ENCODE results near the gene PTPN13.

DNA sequence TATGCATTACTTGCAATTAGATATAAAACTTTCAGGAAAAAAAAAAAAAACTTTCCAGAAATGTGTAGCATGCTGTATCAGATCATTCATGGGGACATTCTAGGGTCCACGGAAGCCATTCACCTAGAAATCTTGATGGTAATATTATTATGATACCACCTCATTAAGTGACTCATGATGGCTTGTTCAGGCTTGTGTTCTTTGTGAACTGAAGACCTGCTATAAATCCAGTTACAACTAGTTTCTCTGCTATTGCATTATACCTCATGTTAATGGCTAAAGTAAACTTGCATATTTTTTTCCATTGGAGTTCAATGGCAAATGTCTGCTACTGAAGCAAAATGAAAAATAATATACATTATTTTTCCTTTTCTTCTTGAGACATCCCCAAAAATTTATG lies 35.3 kb upstream of the PTPN13 start:
- TF ChIP-seq EP300 (IDR thresholded peaks at IDR 0.05; ENCODE audit: low read depth) (no peak), POLR2A (IDR thresholded peaks at IDR 0.05) (no peak), POLR2AphosphoS5 (IDR thresholded peaks at IDR 0.05) (no peak)
- TF ChIP-seq, protein P1, sequence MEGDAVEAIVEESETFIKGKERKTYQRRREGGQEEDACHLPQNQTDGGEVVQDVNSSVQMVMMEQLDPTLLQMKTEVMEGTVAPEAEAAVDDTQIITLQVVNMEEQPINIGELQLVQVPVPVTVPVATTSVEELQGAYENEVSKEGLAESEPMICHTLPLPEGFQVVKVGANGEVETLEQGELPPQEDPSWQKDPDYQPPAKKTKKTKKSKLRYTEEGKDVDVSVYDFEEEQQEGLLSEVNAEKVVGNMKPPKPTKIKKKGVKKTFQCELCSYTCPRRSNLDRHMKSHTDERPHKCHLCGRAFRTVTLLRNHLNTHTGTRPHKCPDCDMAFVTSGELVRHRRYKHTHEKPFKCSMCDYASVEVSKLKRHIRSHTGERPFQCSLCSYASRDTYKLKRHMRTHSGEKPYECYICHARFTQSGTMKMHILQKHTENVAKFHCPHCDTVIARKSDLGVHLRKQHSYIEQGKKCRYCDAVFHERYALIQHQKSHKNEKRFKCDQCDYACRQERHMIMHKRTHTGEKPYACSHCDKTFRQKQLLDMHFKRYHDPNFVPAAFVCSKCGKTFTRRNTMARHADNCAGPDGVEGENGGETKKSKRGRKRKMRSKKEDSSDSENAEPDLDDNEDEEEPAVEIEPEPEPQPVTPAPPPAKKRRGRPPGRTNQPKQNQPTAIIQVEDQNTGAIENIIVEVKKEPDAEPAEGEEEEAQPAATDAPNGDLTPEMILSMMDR (IDR thresholded peaks at IDR 0.05): no peak
